HEK293T (cell line): ENCODE data around the gene AICDA.

Source experiments
- ELF4 ChIP-seq: fragments of 450-650 bp; IDR thresholded peaks from 2 replicates; pipeline ENCODE4 v1.6.1; 2017; ENCODE audit warnings: antibody characterized with exemption
- FOXK2 ChIP-seq: fragments of 450-650 bp; IDR thresholded peaks from 2 replicates; pipeline ENCODE4 v1.6.1; 2016; ENCODE audit warnings: mild to moderate bottlenecking
- HDGF ChIP-seq: fragments of 450-650 bp; IDR thresholded peaks from 2 replicates; pipeline ENCODE4 v1.6.1; 2017; ENCODE audit warnings: antibody characterized with exemption, borderline replicate concordance
- PKNOX1 ChIP-seq: fragments of 450-650 bp; IDR thresholded peaks from 2 replicates; pipeline ENCODE4 v1.6.1; 2016
- TARDBP ChIP-seq: fragments of 450-650 bp; IDR thresholded peaks from 2 replicates; pipeline ENCODE4 v1.6.1; 2016

GRCh38 chr12:8622646-8623045 is 10.0 kb upstream of the AICDA start:
- TF ChIP-seq HDGF (no peak), PKNOX1 (no peak), FOXK2 (no peak), TARDBP (no peak), ELF4 (no peak)
